Mucosa of rectum (tissue), 2 donors: ENCODE measurements around the gene DAND5.
A peak's percentile ranks its signal among the peaks of the same experiment; 100 is the strongest.
"Not testable (repeated sequence)": the region's sequence is repeated elsewhere in the genome, so short reads cannot be mapped to it uniquely, and the experiment has no call there.

ENCODE experiments used
- H3K27ac ChIP-seq, 2 donors: one replicate each; pipeline ENCODE4 v1.7.0; 2013; ENCODE audit warnings: inconsistent platforms in 2 of 2, low read depth in 2 of 2, low read length in 2 of 2
- H3K27me3 ChIP-seq, 2 donors: one replicate each; pipeline ENCODE4 v1.7.0; 2013; ENCODE audit warnings: low read length in 2 of 2; ENCODE audit not compliant: control insufficient read depth in 2 of 2, insufficient read depth in 2 of 2
- H3K36me3 ChIP-seq, 2 donors: one replicate each; pipeline ENCODE4 v1.7.0; 2013; ENCODE audit warnings: low read length in 2 of 2; ENCODE audit not compliant: control insufficient read depth in 2 of 2, insufficient read depth in 2 of 2
- H3K4me1 ChIP-seq, 2 donors: one replicate each; pipeline ENCODE4 v1.7.0; 2013; ENCODE audit warnings: low read length in 2 of 2, mild to moderate bottlenecking in 1 of 2; ENCODE audit not compliant: control insufficient read depth in 2 of 2, insufficient read depth in 2 of 2
- H3K4me3 ChIP-seq, 2 donors: one replicate each; pipeline ENCODE4 v1.7.0; 2013; ENCODE audit warnings: low read length in 2 of 2
- H3K9ac ChIP-seq, 2 donors: one replicate each; pipeline ENCODE4 v1.7.0; 2013; ENCODE audit warnings: low read length in 2 of 2, low read depth in 1 of 2, mild to moderate bottlenecking in 1 of 2
- H3K9me3 ChIP-seq, 2 donors: one replicate each; pipeline ENCODE4 v1.7.0; 2013; ENCODE audit warnings: low read length in 2 of 2; ENCODE audit not compliant: control insufficient read depth in 2 of 2
- donor health status: healthy.
- donor health status: Normal muscosa, but diverticular disease.

Gene DAND5

DNA sequence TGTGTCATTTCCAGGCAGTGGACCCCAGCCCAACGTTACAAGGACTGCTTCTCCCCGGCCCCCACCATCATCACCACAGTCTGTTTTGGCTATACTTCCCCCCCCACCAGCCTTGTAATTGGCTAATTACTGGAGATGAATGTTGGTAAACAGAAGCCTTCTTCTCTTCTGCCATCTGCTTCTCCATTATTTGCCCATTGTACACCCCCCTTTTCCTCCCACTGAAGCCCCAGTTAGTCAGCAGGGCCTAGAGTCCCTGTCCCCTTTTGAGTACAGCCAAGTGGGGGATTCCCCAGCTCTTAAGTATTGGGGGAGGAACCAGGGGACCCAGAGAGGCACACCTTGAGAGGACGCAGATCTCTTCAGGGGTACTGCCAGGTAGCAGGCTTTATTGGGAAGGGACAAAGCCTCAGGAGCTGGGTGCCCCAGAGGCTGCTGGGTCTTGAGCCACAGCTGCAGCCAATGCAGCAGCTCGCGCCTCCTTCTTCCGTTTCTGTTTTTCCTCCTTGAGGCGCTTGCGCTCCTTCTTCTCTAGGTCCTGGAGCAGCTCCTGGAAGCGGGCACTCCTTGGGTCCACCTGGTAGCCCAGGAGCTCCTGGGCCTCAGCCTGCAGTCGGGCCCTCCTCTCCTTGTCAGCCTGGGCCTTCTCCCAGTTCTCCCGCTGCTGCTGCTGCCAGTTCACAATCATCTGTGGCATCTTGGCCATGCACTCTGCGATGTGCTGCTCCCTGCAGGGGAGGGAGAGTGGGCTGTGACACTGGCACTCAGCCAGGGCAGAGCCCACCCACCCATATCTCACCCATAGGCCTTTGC lies 15.4 kb upstream of the DAND5 start:
- no peak overlapping the region for H3K4me3 ChIP-seq
- H3K36me3 ChIP-seq, result peaks cover 24 to 42% of the 10 kb centered on the region in 2 donors
- H3K4me1 ChIP-seq, result peaks cover 18 to 21% of the 10 kb centered on the region in 2 donors
- no peaks in the 10 kb centered on the region for H3K9me3 ChIP-seq
- peak overlapping the region; percentile 39 to 40 for H3K27ac ChIP-seq
- H3K27me3 ChIP-seq, result no peaks in the 10 kb centered on the region
- no peak overlapping the region for H3K9ac ChIP-seq

DNA sequence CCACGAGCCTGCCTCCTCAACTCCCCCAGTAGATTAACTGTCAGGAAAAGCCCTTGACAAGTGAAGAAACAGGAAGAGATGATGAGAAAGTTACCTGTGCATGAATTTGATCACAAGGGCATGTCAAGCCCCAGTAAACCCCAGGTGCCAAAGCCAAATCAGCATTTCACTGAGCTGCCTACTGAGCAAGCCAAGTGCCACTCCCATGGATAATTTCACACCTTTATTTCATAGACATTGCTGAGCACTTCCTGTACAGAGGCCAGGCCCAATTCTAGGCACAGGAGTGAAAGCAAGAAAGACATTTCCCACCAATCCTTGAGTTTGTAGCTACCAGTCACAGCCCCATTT lies 14.8 kb upstream of the DAND5 start:
- Histone ChIP-seq H3K9me3 (no peaks in the 10 kb centered on the region), H3K4me3 (no peak overlapping the region), H3K4me1 (peaks cover 18 to 21% of the 10 kb centered on the region in 2 donors), H3K27me3 (no peaks in the 10 kb centered on the region), H3K27ac (peak overlapping the region; percentile 39 to 49), H3K9ac (no peak overlapping the region), H3K36me3 (peaks cover 18 to 36% of the 10 kb centered on the region in 2 donors)

DNA sequence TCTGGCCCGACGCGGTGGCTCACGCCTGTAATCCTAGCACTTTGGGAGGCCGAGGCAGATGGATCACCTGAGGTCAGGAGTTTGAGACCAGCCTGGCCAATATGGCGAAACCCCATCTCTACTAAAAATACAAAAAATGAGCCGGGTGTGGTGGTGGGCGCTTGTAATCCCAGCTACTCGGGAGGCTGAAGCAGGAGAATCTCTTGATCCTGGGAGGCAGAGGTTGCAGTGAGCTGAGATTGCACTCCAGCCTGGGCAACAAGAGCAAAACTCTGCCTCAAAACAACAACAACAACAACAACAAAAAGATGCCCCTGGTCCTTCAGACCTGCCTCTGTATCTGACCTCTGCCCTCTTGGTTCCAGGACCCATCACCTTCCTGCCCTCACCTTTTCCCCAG lies 13.8 kb upstream of the DAND5 start:
- Histone ChIP-seq H3K4me1 (peaks cover 18 to 21% of the 10 kb centered on the region in 2 donors), H3K4me3 (peak overlapping the region in 1 of 2 donors; percentile 91), H3K36me3 (peaks cover 12 to 28% of the 10 kb centered on the region in 2 donors)
- H3K9me3 ChIP-seq, H3K27me3 ChIP-seq, H3K27ac ChIP-seq, H3K9ac ChIP-seq: not testable (repeated sequence)

DNA sequence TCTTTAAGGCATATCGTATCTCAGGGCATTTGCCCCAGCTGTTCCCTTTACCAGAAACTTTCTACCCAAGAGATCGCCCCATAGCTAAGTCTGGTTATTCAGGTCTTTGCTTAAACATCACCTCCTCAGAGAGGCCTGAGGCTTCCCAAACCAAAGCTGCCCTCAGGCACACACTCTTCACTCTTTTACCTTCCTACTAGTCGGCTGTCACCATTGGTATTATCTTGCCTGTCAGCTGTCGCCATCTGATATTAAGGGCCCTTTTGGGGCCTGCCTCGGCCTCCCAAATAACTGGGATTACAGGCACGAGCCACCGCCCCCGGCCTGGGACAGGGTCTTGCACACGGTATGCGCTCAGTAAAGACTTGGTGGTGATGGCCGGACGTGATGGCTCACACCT lies 13.4 kb upstream of the DAND5 start:
- peak overlapping the region in 1 of 2 donors; percentile 1 for H3K27ac ChIP-seq
- peak overlapping the region; percentile 91 to 95 for H3K4me3 ChIP-seq
- peaks cover 18 to 21% of the 10 kb centered on the region in 2 donors for H3K4me1 ChIP-seq
- H3K9ac ChIP-seq, result peak overlapping the region in 1 of 2 donors; percentile 93
- H3K27me3 ChIP-seq, result no peaks in the 10 kb centered on the region
- no peaks in the 10 kb centered on the region for H3K9me3 ChIP-seq
- H3K36me3 ChIP-seq, result peaks cover 9 to 24% of the 10 kb centered on the region in 2 donors

DNA sequence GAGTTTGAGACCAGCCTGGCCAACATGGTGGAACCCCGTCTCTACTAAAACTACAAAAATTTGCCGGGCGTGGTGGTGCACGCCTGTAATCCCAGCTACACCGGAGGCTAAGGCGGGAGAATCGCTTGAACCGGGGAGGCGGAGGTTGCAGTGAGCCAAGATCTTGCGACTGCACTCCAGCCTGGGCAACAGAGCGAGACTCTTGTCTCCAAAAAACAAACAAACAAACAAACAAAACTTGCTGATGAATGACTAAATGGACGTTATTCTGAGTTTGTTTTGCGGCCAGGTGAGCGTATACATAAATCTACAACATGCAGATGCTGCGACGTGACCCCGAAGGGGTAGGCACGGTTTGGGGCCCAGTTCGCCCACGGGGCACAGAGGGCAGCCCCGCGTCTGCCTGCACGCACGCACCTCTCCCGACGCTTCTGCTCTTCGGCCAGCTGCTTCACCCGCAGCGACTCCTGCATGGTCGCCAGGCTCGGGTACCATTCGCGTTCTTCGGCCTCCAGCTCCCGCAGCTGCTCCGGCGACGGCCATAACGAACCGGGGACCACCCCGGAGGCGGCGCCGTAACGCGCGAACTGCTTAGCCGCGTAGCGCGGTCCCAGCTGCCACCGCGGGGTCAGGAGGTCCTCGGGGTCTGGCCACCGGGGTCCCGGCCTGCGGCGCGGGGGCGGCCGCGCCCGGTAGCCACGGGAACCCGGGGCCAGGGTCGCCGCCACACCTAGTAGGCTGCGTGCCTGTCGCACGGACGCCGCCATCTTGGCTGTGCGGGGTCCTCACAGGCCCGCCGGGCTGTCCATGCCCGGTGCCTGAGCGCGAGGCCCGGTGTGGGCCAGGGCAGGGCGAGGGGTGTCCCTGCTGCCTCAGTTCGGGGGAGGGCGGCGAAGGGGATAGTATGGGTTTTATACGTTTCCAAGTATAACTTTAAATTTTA lies 12.7 kb upstream of the DAND5 start, which contains the start of gene GADD45GIP1:
Gene GADD45GIP1 (minus strand): TSS at position 778 of the 943 bp plus-strand sequence. CDS start 11 bp downstream, at position 767.
- Histone ChIP-seq H3K27ac (peak within 1 kb of the TSS; percentile 80 to 81), H3K4me3 (peak within 1 kb of the TSS; percentile 91 to 95), H3K9me3 (no peaks in the 10 kb centered on the region), H3K4me1 (peaks cover 18 to 21% of the 10 kb centered on the region in 2 donors), H3K9ac (peak within 1 kb of the TSS; percentile 83 to 93), H3K36me3 (peaks cover 6 to 19% of the 10 kb centered on the region in 2 donors), H3K27me3 (no peaks in the 10 kb centered on the region)

DNA sequence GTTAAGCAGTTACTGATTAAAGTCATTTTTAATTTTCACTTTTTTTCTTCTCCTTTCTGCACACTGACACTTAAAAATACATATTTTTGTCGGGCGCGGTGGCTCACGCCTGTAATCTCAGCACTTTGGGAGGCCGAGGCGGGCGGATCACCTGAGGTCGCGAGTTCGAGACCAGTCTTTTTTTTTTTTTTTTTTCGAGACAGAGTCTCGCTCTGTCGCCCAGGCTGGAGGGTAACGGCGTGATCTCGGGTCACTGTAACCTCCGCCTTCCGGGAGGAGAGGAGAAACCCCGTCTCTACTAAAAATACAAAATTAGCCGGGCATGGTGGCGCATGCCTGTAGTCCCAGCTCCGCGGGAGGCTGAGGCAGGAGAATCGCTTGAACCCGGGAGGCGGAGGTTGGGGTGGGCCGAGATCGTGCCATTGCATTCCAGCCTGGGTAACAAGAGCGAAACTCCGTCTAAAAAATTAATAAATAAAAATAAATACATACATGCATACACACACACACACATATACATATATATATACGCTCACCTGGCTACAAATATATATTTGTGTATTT lies 11.9 kb upstream of the DAND5 start:
- Histone ChIP-seq H3K4me3 (peak overlapping the region; percentile 91 to 95), H3K9ac (peak overlapping the region; percentile 83 to 93), H3K36me3 (peaks cover 3 to 12% of the 10 kb centered on the region in 2 donors), H3K4me1 (peaks cover 18 to 21% of the 10 kb centered on the region in 2 donors), H3K27ac (peak overlapping the region; percentile 80 to 81)
- H3K9me3 ChIP-seq, H3K27me3 ChIP-seq: not testable (repeated sequence)

DNA sequence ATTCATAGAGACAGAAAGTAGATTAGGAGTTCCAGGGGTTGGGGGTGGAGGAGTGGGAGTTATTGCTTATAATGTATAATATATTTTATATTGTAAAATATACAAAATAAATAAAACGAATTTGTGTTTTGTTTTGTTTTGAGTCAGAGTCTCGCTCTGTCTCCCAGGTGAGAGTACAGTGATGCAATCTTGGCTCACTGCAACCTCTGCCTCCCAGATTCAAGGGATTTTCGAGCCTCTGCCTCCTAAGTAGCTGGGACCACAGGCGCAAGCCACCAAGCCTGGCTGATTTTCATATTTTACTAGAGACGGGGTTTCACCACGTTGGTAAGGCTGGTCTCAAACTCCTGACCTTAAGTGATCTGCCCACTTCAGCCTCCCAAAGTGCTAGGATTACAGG lies 9.9 kb upstream of the DAND5 start:
- Histone ChIP-seq H3K4me1 (peaks cover 9 to 15% of the 10 kb centered on the region in 2 donors), H3K9me3 (no peaks in the 10 kb centered on the region), H3K36me3 (no peaks in the 10 kb centered on the region), H3K4me3 (no peak overlapping the region), H3K9ac (no peak overlapping the region), H3K27me3 (no peaks in the 10 kb centered on the region), H3K27ac (no peak overlapping the region)

DNA sequence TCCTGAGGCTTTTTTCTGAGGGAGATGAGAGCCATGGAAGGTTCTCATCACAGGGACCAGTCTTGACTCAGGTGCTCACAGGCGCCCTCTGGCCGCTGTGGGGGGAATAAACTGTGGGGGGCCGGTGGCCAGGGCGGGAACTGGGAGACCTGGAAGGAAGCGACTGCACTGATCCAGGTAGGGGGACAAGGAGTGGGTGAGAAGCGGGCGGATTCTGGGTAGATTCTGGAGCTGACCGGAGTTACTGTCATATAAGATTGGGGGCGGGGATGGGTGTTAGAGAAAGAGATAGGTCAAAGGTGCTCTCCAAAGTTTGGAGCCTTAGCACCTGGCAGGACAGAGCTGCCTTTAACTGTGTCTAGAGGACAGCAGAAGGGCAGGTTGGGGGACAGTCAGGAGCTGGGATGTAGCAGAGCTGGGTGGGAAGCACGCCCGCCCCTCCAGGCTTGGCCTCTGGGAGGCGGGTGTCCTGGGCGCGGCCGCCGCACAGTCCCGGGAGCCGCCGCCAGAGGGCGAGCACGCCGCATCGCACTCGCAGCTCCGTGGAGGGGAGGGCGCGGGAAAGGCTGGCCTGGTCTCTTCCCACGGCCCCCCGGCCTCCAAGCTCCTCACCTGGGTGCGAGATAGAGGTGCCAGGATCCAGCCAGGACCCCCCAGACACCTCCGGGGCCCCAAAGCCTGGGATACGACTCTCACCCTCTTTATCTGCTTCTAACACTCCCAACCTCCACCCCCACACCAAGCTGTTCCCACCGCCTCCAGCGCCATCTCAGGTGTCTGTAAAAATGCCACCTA lies 4.2 kb upstream of the DAND5 start:
- Histone ChIP-seq H3K9ac (peak overlapping the region; percentile 58 to 68), H3K9me3 (no peaks in the 10 kb centered on the region), H3K27me3 (no peaks in the 10 kb centered on the region), H3K36me3 (no peaks in the 10 kb centered on the region), H3K4me3 (peak overlapping the region; percentile 60 to 84), H3K4me1 (peaks cover 3 to 7% of the 10 kb centered on the region in 2 donors), H3K27ac (peak overlapping the region; percentile 4 to 58)

DNA sequence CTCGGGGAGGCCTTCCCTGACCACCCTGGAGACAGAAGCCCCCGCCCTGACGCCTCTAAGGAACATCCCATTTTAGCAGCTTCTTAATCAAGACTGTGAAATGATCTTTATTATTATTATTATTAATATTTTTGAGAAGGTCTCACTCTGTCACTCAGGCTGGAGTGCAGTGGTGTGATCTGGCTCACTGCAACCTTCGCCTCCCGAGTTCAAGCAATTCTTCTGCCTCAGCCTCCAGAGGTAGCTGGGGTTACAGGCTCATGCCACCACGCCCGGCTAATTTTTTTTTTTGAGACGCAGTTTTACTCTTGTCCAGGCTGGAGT lies 3.6 kb upstream of the DAND5 start:
- H3K9me3 ChIP-seq, result no peaks in the 10 kb centered on the region
- no peaks in the 10 kb centered on the region for H3K36me3 ChIP-seq
- H3K27me3 ChIP-seq, result no peaks in the 10 kb centered on the region
- peak overlapping the region in 1 of 2 donors; percentile 58 for H3K9ac ChIP-seq
- peaks cover 3 to 7% of the 10 kb centered on the region in 2 donors for H3K4me1 ChIP-seq
- H3K27ac ChIP-seq, result peak overlapping the region in 1 of 2 donors; percentile 58
- H3K4me3 ChIP-seq, result peak overlapping the region in 1 of 2 donors; percentile 84
